HG03196 (cell line): ENCODE results near the gene RAD23B.
A peak's percentile ranks its signal among the peaks of the same experiment; 100 is the strongest.
"Not testable (repeated sequence)": the region's sequence is repeated elsewhere in the genome, so short reads cannot be mapped to it uniquely, and the experiment has no call there.

Source experiments
- ATAC-seq: cut with Tn5 transposase; IDR thresholded peaks from one replicate; pipeline ENCODE4 v1.9.1; 2021; ENCODE audit not compliant: unreplicated experiment

RAD23B gene

GRCh38 chr9:107292821-107293542 lies 9.9 kb downstream of the RAD23B start:
- ATAC-seq: no peak

GRCh38 chr9:107293543-107294085 lies 10.5 kb downstream of the RAD23B start:
- ATAC-seq: no peak

- no peak for ATAC-seq
Observed at GRCh38 chr9:107294756-107295155, 11.7 kb downstream of the RAD23B start.

GRCh38 chr9:107295995-107296394 lies 12.9 kb downstream of the RAD23B start:
- ATAC-seq: no peak

- ATAC-seq: not testable (repeated sequence)
Observed at GRCh38 chr9:107296592-107296991, 13.5 kb downstream of the RAD23B start.

GRCh38 chr9:107299437-107299836 lies 16.4 kb downstream of the RAD23B start:
- no peak for ATAC-seq

GRCh38 chr9:107306308-107306707 lies 23.2 kb downstream of the RAD23B start:
- no peak for ATAC-seq

- ATAC-seq: no peak
Observed at GRCh38 chr9:107307331-107307730, 24.3 kb downstream of the RAD23B start.

- ATAC-seq: no peak
Observed at GRCh38 chr9:107308461-107308860, 25.4 kb downstream of the RAD23B start.

- ATAC-seq: peak; percentile 86
Observed at GRCh38 chr9:107309271-107309670, 26.2 kb downstream of the RAD23B start.

- no peak for ATAC-seq
Observed at GRCh38 chr9:107312376-107313050, 29.4 kb downstream of the RAD23B start.

- ATAC-seq: no peak
Observed at GRCh38 chr9:107313555-107314096, 30.5 kb downstream of the RAD23B start.

- ATAC-seq: no peak
Observed at GRCh38 chr9:107314763-107315162, 31.7 kb downstream of the RAD23B start.

- ATAC-seq: no peak
Observed at GRCh38 chr9:107316795-107317661, 33.9 kb downstream of the RAD23B start.

- no peak for ATAC-seq
Observed at GRCh38 chr9:107322643-107323042, 39.6 kb downstream of the RAD23B start.

GRCh38 chr9:107323836-107324585 lies 40.9 kb downstream of the RAD23B start:
- ATAC-seq: no peak

- ATAC-seq: no peak
Observed at GRCh38 chr9:107325842-107326241, 42.8 kb downstream of the RAD23B start.

- no peak for ATAC-seq
Observed at GRCh38 chr9:107328510-107328909, 45.4 kb downstream of the RAD23B start.

GRCh38 chr9:107330420-107330819 lies 47.3 kb downstream of the RAD23B start:
- no peak for ATAC-seq

- ATAC-seq: no peak
Observed at GRCh38 chr9:107332883-107333282, 49.8 kb downstream of the RAD23B start.
